HG03045 (cell line): ENCODE measurements around the gene TUBB6.

ENCODE experiments used
- ATAC-seq: cut with Tn5 transposase; IDR thresholded peaks from one replicate; pipeline ENCODE4 v1.9.1; 2021; ENCODE audit warnings: mild to moderate bottlenecking, moderate library complexity; ENCODE audit not compliant: unreplicated experiment

Gene TUBB6

DNA sequence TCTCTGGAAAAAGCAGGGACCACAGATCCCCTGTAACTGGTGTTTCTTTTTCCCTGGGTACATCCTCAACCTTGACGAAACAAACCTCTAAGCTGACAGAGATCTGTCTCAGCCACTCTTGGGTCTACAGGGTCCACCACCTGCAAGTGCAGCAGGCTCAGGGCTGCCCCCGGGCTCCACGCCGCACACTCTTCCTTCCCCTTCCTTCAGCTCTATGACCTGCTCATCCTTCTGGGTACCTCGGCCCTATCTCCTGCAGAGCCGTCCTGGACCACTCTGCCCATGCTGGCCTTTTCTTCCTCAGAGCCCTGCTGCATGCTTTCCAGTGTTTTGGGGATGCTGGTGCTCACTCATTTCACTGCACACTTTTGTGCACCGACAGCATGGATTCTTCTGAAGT, 27.5 kb downstream of the TUBB6 start:
- no peak for ATAC-seq

- no peak for ATAC-seq
Measured at GRCh38 chr18:12336171-12336613, 28.2 kb downstream of the TUBB6 start.

- ATAC-seq: no peak
Measured at GRCh38 chr18:12336887-12337286, 28.8 kb downstream of the TUBB6 start.

DNA sequence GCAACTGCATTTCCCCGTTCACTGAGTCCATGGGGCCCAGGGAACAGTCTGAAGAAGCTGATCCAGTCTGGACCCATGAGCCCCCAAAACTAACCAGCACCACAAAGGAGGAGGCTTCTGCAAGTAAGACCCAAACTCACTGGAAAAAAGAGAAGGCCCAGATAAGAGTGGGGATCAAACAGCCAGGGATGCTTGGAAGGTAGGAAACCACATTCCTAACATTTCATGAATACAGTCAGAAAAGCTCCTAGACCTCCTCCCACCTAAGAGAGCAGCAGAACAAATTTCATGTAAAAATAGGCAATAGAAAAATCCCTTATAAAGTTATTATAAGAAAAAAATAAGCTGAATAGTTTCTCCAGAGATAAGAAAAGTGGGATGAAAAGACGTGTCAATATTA, 30.3 kb downstream of the TUBB6 start:
- no peak for ATAC-seq

- ATAC-seq: no peak
Measured at GRCh38 chr18:12340945-12341660, 33.1 kb downstream of the TUBB6 start.

DNA sequence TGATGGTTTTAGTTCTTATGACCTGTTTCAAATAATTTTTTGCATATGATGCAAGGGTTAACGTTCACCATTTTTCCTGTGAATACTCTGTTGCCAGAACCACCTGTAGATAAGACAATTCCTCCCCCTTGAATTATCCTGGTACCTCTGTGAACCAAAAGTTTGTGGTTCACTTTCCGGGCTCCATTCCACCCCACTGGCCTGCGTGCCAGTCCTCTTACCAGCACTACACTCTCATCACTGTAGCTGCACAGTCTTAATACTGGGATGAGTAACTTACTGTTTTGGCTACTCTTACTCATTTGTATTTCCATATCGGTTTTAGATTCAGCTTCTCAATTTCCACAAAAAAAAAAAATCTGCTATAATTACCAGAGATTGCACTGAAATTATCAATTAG, 34.6 kb downstream of the TUBB6 start:
- ATAC-seq: no peak

DNA sequence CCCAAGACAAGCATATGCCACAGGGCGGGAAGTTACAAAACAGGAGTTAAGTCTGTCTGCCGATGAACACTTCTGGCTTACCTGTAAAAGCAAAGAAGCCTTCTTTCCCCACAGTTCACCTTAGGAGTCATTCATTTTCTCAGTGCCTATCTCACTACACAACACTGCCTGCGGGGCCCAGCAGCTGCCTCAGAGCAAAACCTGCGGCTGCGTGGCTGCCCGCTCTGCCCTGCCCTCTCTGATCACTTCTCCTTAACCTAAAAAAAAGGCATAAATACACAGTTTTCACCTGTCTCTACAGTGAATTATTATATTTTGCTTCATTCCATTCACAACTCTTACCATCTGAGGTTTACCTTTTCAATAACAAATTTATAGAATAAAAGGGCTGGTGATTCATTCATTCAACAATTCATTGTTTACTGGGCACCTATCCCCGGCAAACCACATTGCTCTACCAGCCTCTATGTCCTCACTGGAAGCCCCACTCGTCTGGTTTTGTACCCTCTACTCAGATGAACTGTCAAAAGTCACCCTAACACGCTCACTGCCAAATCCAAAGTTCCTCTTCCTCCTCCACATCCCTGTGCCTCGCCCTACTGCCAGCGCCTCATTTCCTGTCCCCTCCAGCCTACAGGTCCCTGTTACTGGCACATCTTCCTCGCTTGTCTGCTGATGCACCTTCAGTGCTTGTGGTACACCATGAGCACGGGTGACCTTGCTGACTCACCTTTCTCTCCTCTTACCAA, 37.6 kb downstream of the TUBB6 start:
- ATAC-seq: no peak

DNA sequence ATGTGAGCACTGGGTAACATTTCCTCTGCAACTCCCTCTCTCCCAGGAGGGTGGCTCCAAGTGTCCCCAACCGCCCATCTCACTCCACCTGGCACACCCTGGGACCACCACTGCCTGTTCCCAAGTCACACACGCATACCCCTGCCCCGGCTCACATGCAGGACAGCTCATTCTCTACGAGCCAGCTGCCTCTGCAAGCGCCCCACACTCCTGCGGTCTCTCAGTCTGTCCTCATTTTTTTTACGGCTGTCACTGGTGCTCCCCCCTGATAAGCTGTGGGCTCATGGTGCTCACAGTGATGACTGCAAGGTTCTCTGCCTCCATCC, 38.2 kb downstream of the TUBB6 start:
- ATAC-seq: no peak

DNA sequence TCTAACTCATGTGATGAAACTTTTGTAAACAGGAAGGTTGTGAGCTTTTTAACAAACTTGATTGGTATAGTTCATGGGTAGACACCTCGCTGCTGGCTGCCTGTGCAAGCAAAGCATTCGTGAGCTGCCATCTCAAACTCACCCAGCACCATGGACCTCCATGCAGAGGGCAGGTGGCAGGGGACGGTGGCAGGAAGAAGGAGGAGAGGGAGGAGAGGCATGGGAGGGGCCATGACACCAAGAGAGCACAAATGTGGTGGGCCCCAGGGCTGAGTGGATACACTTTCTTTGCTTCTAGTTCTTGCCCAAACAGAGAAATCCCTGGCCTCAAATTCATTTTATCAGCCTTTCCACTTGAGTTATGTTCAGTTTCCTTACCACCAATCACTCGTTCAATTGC, 39.9 kb downstream of the TUBB6 start:
- ATAC-seq: no peak

DNA sequence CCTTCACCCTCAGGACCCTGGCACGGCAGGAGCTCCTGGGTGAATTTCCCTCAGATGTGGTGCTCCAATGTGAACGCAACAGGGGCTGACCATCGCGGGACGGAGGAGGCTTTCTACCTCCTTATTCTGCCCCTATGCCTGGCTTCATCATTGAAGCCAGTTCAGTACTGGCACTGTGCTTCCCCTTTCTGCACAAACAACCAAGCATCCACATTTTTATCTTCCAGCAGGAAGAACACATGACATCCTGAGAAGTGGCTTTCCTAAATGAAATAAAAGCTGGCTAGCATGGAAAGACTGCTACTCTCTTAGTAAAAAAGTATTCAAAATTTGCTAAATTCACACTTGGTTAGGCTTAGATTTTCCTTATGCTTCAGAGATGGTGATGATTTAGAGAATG, 44.1 kb downstream of the TUBB6 start:
- no peak for ATAC-seq

DNA sequence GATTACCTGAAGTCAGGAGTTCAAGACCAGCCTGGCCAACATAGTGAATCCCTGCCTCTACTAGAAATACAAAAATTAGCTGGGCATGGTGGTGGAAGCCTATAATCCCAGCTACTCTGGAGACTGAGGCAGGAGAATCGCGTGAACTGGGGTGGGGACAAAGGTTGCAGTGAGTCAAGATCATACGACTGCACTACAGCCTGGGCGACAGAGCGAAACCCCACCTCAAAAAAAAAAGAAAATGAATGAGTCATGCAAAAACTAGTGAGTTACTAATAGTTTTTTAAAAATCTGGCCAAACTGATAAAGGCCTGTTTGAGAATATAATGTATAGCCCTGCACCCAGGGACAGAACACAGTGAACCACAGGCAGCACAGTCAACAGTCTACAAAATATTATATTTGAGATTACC, 51.5 kb downstream of the TUBB6 start:
- ATAC-seq: no peak

DNA sequence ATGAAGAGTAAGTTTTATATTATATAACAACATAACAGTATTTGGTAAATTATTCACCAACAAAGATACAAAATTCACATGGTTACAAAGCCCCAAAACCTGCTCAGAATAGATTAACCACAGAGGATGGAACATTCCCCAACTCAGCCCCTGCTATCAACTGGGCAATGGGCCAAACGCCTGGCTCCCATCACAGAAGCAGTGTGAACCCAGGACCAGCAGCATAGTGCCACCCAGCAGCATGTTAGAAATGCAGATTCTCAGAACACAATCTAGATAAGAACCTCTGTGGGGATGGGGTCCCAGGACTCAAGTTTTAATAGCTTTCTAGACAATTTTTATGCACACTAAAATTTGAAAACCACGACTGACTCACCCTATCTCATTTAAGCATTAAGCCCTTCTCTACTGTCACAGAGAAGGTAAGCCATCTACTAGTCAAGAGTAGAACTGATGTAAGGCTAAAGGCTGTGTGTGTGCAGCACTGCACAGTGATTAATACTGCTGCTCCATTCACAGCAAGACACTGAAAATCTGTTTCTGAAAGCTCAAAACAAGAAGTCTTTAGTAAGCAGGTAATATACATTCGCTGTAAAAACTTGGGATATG, 53.8 kb downstream of the TUBB6 start:
- no peak for ATAC-seq

GRCh38 chr18:12362473-12363174, 54.6 kb downstream of the TUBB6 start:
- ATAC-seq: no peak

DNA sequence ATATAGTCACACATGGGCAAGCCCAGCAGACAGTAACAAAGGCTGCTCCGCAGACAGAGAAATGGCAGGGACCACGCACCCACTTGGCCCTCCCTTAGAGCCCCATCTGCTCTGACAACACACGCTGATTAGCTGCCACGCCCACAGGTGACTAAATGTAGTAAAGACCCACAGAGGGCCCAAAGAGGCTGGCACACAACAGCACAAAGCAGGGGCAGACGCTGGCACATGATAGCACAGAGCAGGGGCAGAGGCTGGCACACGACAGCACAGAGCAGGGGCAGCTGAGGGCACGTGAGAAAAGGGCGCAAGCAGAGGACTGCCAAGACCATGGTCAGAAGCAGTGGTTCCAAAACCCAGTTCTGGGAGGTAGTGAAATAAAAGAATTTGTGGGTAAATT, 58.3 kb downstream of the TUBB6 start:
- no peak for ATAC-seq

GRCh38 chr18:12366784-12367183, 58.7 kb downstream of the TUBB6 start:
- no peak for ATAC-seq

DNA sequence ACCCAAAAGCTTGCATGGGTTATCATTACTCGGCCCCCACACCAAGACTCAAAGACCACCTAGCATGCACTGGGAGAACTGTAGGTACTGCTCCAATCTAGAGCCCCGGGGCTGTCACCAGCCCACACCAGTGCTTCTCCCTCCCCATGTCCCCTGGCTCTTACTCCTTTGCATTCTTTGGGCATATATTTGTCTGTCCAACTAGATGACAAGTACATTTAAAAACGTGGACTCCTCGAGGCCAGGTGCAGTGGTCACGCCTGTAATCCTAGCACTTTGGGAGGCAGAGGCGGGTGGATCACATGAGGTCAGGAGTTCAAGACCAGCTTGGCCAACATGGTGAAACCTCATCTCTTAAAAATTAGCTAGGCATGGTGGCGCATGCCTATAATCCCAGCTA, 61.2 kb downstream of the TUBB6 start:
- ATAC-seq: no peak

DNA sequence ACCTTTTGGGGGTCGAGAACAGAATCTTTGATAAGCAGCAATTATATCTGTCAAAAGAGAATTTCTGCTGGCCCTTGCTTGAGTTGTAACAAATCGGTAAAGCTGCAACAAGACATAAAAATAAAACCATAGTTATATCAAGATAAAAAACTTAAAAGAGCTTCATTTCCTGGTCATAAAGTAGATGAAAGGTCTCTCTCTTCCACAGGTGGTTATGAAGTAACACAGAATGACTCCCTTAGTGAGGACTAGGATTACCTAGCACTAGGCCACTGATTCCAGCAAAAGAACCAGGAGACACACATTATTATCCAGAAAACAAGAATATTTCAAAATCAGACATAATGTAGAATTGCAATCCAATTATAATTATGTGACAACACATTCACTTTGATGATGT, 63.5 kb downstream of the TUBB6 start:
- ATAC-seq: no peak

GRCh38 chr18:12372406-12372805, 64.4 kb downstream of the TUBB6 start:
- no peak for ATAC-seq

GRCh38 chr18:12373116-12373770, 65.2 kb downstream of the TUBB6 start:
- no peak for ATAC-seq

DNA sequence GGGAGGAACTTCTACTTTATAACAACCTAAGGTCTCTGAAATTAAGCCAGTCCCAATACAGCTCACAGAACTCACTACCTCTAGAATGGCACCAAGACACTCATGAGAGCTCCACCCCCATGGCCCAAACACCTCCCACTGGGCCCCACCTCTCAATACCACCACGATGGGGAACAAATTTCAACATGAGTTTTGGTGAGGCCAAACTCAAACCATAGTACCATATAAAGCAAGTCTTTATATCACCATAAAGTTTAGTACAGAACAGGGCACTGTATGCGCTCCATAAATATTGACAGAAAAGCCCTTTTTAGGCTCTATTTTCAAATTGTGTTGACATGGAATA, 65.7 kb downstream of the TUBB6 start:
- no peak for ATAC-seq

- ATAC-seq: no peak
Measured at GRCh38 chr18:12374401-12374800, 66.4 kb downstream of the TUBB6 start.
